Sigmoid colon (tissue), 7 donors: ENCODE results near the gene ZDHHC1. TPM values are rescaled to one million over a fixed set of nuclear protein-coding genes. Genes with fewer than 3 reads are reported as not detected.

Experiments
- DNase-seq: peaks from one replicate; pipeline ENCODE4 v3.0.0-alpha.2; 2019
- H3K27ac ChIP-seq, 4 donors: fragments of 200-600 bp; sonication (generic); one replicate each; pipeline ENCODE4 v1.5.1; 2016 to 2019; ENCODE audit warnings: mild to moderate bottlenecking in 1 of 4
- H3K27me3 ChIP-seq, 3 donors: fragments of 200-600 bp; sonication (generic); one replicate each; pipeline ENCODE4 v1.5.1; 2019; ENCODE audit warnings: mild to moderate bottlenecking in 1 of 3
- H3K36me3 ChIP-seq, 4 donors: fragments of 200-600 bp; sonication (generic); one replicate each; pipeline ENCODE4 v1.5.1; 2016 to 2019
- H3K4me1 ChIP-seq, 4 donors: fragments of 200-600 bp; sonication (generic); one replicate each; pipeline ENCODE4 v1.5.1; 2017 to 2019
- H3K4me3 ChIP-seq, 4 donors: fragments of 200-600 bp; sonication (generic); one replicate each; pipeline ENCODE4 v1.5.1; 2017 to 2019; ENCODE audit warnings: mild to moderate bottlenecking in 2 of 4, moderate library complexity in 1 of 4
- H3K9me3 ChIP-seq, 4 donors: fragments of 200-600 bp in 3 of 4; sonication (generic) in 3 of 4; one replicate each; pipeline versions ENCODE4 v1.5.1 to v1.6.1; 2013 to 2019
- CTCF ChIP-seq, 4 experiments: fragments of 450-650 bp in 3 of 4; fragments of 200-600 bp in 1 of 4; IDR thresholded peaks; one replicate each; pipeline ENCODE4 v1.5.1; 2016 to 2019; ENCODE audit warnings: antibody characterized with exemption in 4 of 4, mild to moderate bottlenecking in 3 of 4, moderate library complexity in 2 of 4
- EP300 ChIP-seq, 4 donors: sonication (generic); formaldehyde crosslinking; IDR thresholded peaks; one replicate each; pipeline ENCODE4 v1.6.1; 2017; ENCODE audit warnings: antibody characterized with exemption in 4 of 4
- POLR2A ChIP-seq, 2 donors: fragments of 450-650 bp; IDR thresholded peaks; one replicate each; pipeline ENCODE4 v1.6.1; 2016; ENCODE audit warnings: antibody characterized with exemption in 2 of 2, mild to moderate bottlenecking in 2 of 2, moderate library complexity in 2 of 2
- POLR2AphosphoS5 ChIP-seq, 4 donors: sonication (generic); formaldehyde crosslinking; IDR thresholded peaks; one replicate each; pipeline ENCODE4 v1.6.1; 2017; ENCODE audit warnings: antibody characterized with exemption in 4 of 4
- whole genome bisulfite sequencing, 2 donors: extraction: QIAGEN DNeasy Blood & Tissue Kit; methylation state at CpG; one replicate each; pipeline ENCODE4 v1.1.7; 2013; 5-methylcytosine and 5-hydroxymethylcytosine counted together
- intact Hi-C: fragments of 100-400 bp; cut with DNase I; formaldehyde crosslinking; loops from one replicate; pipeline ENCODE4 v1.15.1; 2023
- polyA plus RNA-seq, 3 donors: library from polyadenylated mRNA; stranded (reverse); fragments of 200-250 nt; gene quantifications; one replicate each; pipeline ENCODE4 v1.2.3, GENCODE V29; 2013
- total RNA-seq, 4 donors: library from RNA; depleted of rRNA; stranded (reverse); fragments of >200 nt; gene quantifications; one replicate each; pipeline ENCODE4 v1.1.0, GENCODE V29; 2016
- donor health status: healthy with polysubstance abuse.
- donor health status: Bipolar disorder and iron deficiency.
- donor health status: healthy.

ZDHHC1 gene
- total and polyA plus RNA-seq, 7 donors, result 4.2 to 18.3 (median 12.7) TPM

GRCh38 chr16:67390816-67391423, 25.4 kb downstream of the ZDHHC1 start:
- H3K27ac ChIP-seq, result peak overlapping the region in 2 of 4 donors; percentile 9 to 82
- no peaks in the 10 kb centered on the region for H3K9me3 ChIP-seq
- H3K27me3 ChIP-seq, result peaks cover 0 to 54% (median 26%) of the 10 kb centered on the region in 3 donors
- no peak for TF ChIP-seq POLR2AphosphoS5 (IDR thresholded peaks at IDR 0.05)
- TF ChIP-seq POLR2A (IDR thresholded peaks at IDR 0.05), result no peak
- TF ChIP-seq CTCF (IDR thresholded peaks at IDR 0.05), result no peak
- no peak for TF ChIP-seq EP300 (IDR thresholded peaks at IDR 0.05)
- WGBS, 2 donors, result 91 to 94% methylated on average over 11 of the region's 11 CpGs
- peak; percentile 59 for DNase-seq
- intact Hi-C loops, result no loop called here
- H3K36me3 ChIP-seq, result no peaks in the 10 kb centered on the region
- H3K4me3 ChIP-seq, result no peak overlapping the region
- H3K4me1 ChIP-seq, result peaks cover 0 to 50% (median 43%) of the 10 kb centered on the region in 4 donors

DNA sequence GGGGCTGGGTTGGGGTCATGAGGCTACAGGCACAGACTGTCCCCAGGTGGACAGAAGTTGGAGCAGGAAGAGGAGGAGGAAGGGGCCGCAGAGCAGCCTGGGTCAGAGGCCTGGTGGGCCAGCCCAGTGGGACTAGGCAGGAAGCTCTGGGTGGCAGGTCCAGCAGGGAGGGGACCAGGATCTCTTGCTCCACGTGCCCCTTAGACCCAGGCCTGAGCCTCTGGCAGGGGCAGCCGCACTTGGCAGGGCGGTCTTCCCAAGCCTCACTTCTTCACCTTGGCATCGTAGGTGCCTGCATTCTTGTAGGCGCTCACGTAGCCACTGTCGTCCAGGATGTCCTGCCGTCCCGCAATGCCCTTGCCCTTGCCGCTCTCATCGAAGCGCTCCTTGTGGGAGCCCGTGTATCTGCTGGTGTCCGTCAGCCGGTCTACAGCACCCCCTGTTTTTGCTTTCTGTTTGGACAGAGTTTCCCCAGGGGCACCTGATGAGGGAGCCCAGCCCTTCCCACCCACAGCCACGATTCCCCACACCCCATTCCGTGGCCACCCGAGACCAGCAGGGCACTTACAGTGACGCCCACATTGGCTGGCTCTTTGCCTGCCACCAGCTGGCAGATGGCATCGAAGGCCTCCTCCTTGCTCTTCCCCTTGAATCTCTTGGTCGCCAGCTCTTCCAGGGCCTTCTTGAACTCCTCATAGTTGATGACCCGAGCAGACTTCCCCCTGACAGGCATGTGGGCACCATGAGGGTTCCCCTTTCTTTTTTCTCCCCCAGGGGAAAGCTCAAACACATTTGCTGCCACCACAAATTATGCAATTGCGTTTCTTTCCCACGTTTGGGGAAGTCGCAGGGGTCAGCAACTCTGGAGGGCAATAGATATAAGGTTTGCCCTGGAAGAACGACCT, 26.1 kb downstream of the ZDHHC1 start:
- peak; percentile 75 for DNase-seq
- no peak for TF ChIP-seq POLR2A (IDR thresholded peaks at IDR 0.05)
- TF ChIP-seq CTCF (IDR thresholded peaks at IDR 0.05), result no peak
- TF ChIP-seq EP300 (IDR thresholded peaks at IDR 0.05), result no peak
- TF ChIP-seq POLR2AphosphoS5 (IDR thresholded peaks at IDR 0.05), result peak in 1 of 4 donors; percentile 4
- peak overlapping the region in 2 of 4 donors; percentile 9 to 41 for H3K27ac ChIP-seq
- 77 to 82% methylated on average over 27 of the region's 27 CpGs for WGBS, 2 donors
- H3K4me3 ChIP-seq, result no peak overlapping the region
- H3K9me3 ChIP-seq, result no peaks in the 10 kb centered on the region
- peaks cover 0 to 47% (median 21%) of the 10 kb centered on the region in 3 donors for H3K27me3 ChIP-seq
- H3K4me1 ChIP-seq, result peaks cover 0 to 42% (median 36%) of the 10 kb centered on the region in 4 donors
- H3K36me3 ChIP-seq, result no peaks in the 10 kb centered on the region
- intact Hi-C loops, result no loop called here

GRCh38 chr16:67388591-67388990, 27.7 kb downstream of the ZDHHC1 start:
- H3K9me3 ChIP-seq, result no peaks in the 10 kb centered on the region
- TF ChIP-seq CTCF (IDR thresholded peaks at IDR 0.05) (no peak), POLR2A (IDR thresholded peaks at IDR 0.05) (no peak), POLR2AphosphoS5 (IDR thresholded peaks at IDR 0.05) (no peak), EP300 (IDR thresholded peaks at IDR 0.05) (no peak)
- H3K27me3 ChIP-seq, result peaks cover 0 to 33% (median 13%) of the 10 kb centered on the region in 3 donors
- 89 to 91% methylated on average over 2 of the region's 2 CpGs for WGBS, 2 donors
- H3K36me3 ChIP-seq, result no peaks in the 10 kb centered on the region
- no peak for DNase-seq
- intact Hi-C loops, result no loop called here
- H3K4me1 ChIP-seq, result peaks cover 0 to 28% (median 24%) of the 10 kb centered on the region in 4 donors
- no peak overlapping the region for H3K4me3 ChIP-seq
- H3K27ac ChIP-seq, result no peak overlapping the region

- H3K27ac ChIP-seq, result no peak overlapping the region
- peaks cover 0 to 25% (median 20%) of the 10 kb centered on the region in 4 donors for H3K4me1 ChIP-seq
- no peak for DNase-seq
- intact Hi-C loops, result no loop called here
- no peaks in the 10 kb centered on the region for H3K9me3 ChIP-seq
- H3K27me3 ChIP-seq, result peaks cover 0 to 29% (median 11%) of the 10 kb centered on the region in 3 donors
- 93 to 96% methylated on average over 8 of the region's 8 CpGs for WGBS, 2 donors
- H3K4me3 ChIP-seq, result no peak overlapping the region
- no peak for TF ChIP-seq POLR2A (IDR thresholded peaks at IDR 0.05)
- TF ChIP-seq POLR2AphosphoS5 (IDR thresholded peaks at IDR 0.05), result no peak
- H3K36me3 ChIP-seq, result no peaks in the 10 kb centered on the region
Observed at GRCh38 chr16:67388191-67388590, 28.1 kb downstream of the ZDHHC1 start.

DNA sequence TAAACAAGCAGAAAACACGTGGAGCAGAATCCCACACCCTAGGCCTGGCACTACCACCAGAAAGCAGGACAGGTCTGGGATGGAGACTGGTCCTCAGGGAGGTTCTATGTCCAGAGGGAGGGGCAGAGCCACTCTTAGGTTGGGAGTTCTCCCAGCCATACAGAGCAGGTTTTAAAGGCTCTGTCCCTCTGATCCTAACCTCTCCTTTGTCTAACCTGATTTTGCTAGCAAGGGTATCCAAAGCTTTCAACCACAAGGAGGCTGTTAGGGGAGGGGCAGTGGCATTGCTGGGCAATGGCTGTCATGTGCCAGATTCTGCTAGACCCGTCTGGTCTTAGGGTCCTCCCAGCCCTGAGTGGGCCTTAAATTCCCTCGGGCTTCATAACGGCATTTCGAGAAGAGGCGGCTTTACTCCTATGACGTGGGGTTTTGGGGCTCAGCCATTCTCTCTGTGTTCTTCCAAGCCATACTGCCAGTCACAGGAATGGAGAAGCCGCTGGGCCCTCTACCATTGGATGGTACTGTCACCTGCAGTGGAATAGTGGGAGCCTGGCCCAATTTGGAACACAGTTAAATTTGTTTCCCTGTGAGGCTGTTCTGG, 28.7 kb downstream of the ZDHHC1 start:
- TF ChIP-seq POLR2A (IDR thresholded peaks at IDR 0.05) (no peak), CTCF (IDR thresholded peaks at IDR 0.05) (no peak), EP300 (IDR thresholded peaks at IDR 0.05) (no peak), POLR2AphosphoS5 (IDR thresholded peaks at IDR 0.05) (no peak)
- Histone ChIP-seq H3K27ac (no peak overlapping the region), H3K27me3 (peaks cover 0 to 22% (median 11%) of the 10 kb centered on the region in 3 donors), H3K9me3 (no peaks in the 10 kb centered on the region), H3K4me1 (peaks cover 0 to 19% (median 14%) of the 10 kb centered on the region in 4 donors), H3K36me3 (no peaks in the 10 kb centered on the region), H3K4me3 (no peak overlapping the region)
- WGBS, 2 donors, result 90 to 91% methylated on average over 8 of the region's 8 CpGs
- DNase-seq, result no peak
- intact Hi-C loops, result no loop called here
